Progenitor cell of endocrine pancreas (in vitro differentiated cells): ENCODE measurements around the gene KRTAP5-4. TPM values are rescaled to one million over a fixed set of nuclear protein-coding genes. Genes with fewer than 3 reads are reported as not detected.
"Not testable (repeated sequence)": the region's sequence is repeated elsewhere in the genome, so short reads cannot be mapped to it uniquely, and the experiment has no call there.

ENCODE experiments used
- DNase-seq: peaks from one replicate; pipeline ENCODE4 v3.0.0; 2021; ENCODE audit warnings: low spot score; ENCODE audit not compliant: unreplicated experiment
- H3K27ac Mint-ChIP-seq: 2 replicates; pipeline ENCODE4 v1.8.0; 2021; ENCODE audit warnings: mild to moderate bottlenecking, moderate library complexity, mixed read lengths
- H3K27me3 Mint-ChIP-seq: 2 replicates; pipeline ENCODE4 v1.8.0; 2021; ENCODE audit warnings: mixed read lengths
- H3K36me3 Mint-ChIP-seq: 2 replicates; pipeline ENCODE4 v1.8.0; 2022; ENCODE audit warnings: mixed read lengths; ENCODE audit not compliant: insufficient read depth
- H3K4me1 Mint-ChIP-seq: 2 replicates; pipeline ENCODE4 v1.8.0; 2021; ENCODE audit warnings: low read depth, mixed read lengths
- H3K4me3 Mint-ChIP-seq: 2 replicates; pipeline ENCODE4 v1.8.0; 2021; ENCODE audit warnings: low read depth, mild to moderate bottlenecking, moderate library complexity, mixed read lengths
- H3K9me3 Mint-ChIP-seq: 2 replicates; pipeline ENCODE4 v1.8.0; 2021; ENCODE audit warnings: low read depth, mixed read lengths
- CTCF ChIP-seq: fragments of 200-600 bp; sonication (generic); IDR thresholded peaks from one replicate; pipeline ENCODE4 v1.5.0; 2021; ENCODE audit warnings: antibody characterized with exemption, mild to moderate bottlenecking; ENCODE audit not compliant: unreplicated experiment
- total RNA-seq: library from RNA; stranded (reverse); gene quantifications from 2 replicates; pipeline ENCODE4 v1.2.1, GENCODE V29; 2021

The KRTAP5-4 gene
- total RNA-seq, 1 donor from 2014 or later: not detected

- Mint-ChIP-seq H3K4me1 (no peaks in the 10 kb centered on the region), H3K27ac (no peak overlapping the region), H3K4me3 (no peak overlapping the region), H3K9me3 (no peaks in the 10 kb centered on the region), H3K36me3 (no peaks in the 10 kb centered on the region), H3K27me3 (peaks cover 44% of the 10 kb centered on the region)
- DNase-seq: no peak
- no peak for TF ChIP-seq CTCF
Measured at GRCh38 chr11:1604181-1604580, 17.8 kb downstream of the KRTAP5-4 start.

- H3K27me3 Mint-ChIP-seq: peaks cover 43% of the 10 kb centered on the region
Measured at GRCh38 chr11:1603629-1604028, 18.3 kb downstream of the KRTAP5-4 start.

GRCh38 chr11:1601663-1602062 lies 20.3 kb downstream of the KRTAP5-4 start:
- not testable (repeated sequence) for H3K27ac Mint-ChIP-seq, H3K4me3 Mint-ChIP-seq, DNase-seq, H3K9me3 Mint-ChIP-seq, H3K4me1 Mint-ChIP-seq, H3K36me3 Mint-ChIP-seq
- H3K27me3 Mint-ChIP-seq: peaks cover 44% of the 10 kb centered on the region

More at GRCh38 chr11:1603629-1604028, 18.3 kb downstream of the KRTAP5-4 start:
- Mint-ChIP-seq H3K4me3 (no peak overlapping the region), H3K4me1 (no peaks in the 10 kb centered on the region), H3K36me3 (no peaks in the 10 kb centered on the region), H3K27ac (peak overlapping the region; percentile 3), H3K9me3 (no peaks in the 10 kb centered on the region)
- DNase-seq: no peak
- TF ChIP-seq CTCF: no peak

GRCh38 chr11:1600626-1601025 lies 21.3 kb downstream of the KRTAP5-4 start:
- no peaks in the 10 kb centered on the region for H3K4me1 Mint-ChIP-seq
- H3K27me3 Mint-ChIP-seq: peaks cover 48% of the 10 kb centered on the region
- no peak overlapping the region for H3K4me3 Mint-ChIP-seq
- peaks cover 4% of the 10 kb centered on the region for H3K36me3 Mint-ChIP-seq
- DNase-seq: no peak
- TF ChIP-seq CTCF: no peak
- no peaks in the 10 kb centered on the region for H3K9me3 Mint-ChIP-seq
- H3K27ac Mint-ChIP-seq: no peak overlapping the region

- TF ChIP-seq CTCF: no peak
- peaks cover 61% of the 10 kb centered on the region for H3K27me3 Mint-ChIP-seq
- no peaks in the 10 kb centered on the region for H3K4me1 Mint-ChIP-seq
Measured at GRCh38 chr11:1598816-1599215, 23.1 kb downstream of the KRTAP5-4 start.

GRCh38 chr11:1598406-1598805 lies 23.5 kb downstream of the KRTAP5-4 start:
- not testable (repeated sequence) for H3K36me3 Mint-ChIP-seq, H3K4me3 Mint-ChIP-seq, H3K27ac Mint-ChIP-seq

More at GRCh38 chr11:1598816-1599215, 23.1 kb downstream of the KRTAP5-4 start:
- H3K27ac Mint-ChIP-seq: no peak overlapping the region
- H3K36me3 Mint-ChIP-seq: peaks cover 4% of the 10 kb centered on the region
- no peak overlapping the region for H3K4me3 Mint-ChIP-seq
- no peak for DNase-seq
- H3K9me3 Mint-ChIP-seq: no peaks in the 10 kb centered on the region

More at GRCh38 chr11:1598406-1598805, 23.5 kb downstream of the KRTAP5-4 start:
- not testable (repeated sequence) for H3K9me3 Mint-ChIP-seq, H3K4me1 Mint-ChIP-seq, DNase-seq
- peaks cover 60% of the 10 kb centered on the region for H3K27me3 Mint-ChIP-seq
